ENCODE results near the gene PCDH15. TPM values are rescaled to one million over a fixed set of nuclear protein-coding genes. Genes with fewer than 3 reads are reported as not detected.

PCDH15 gene
- total and polyA plus RNA-seq, 2 of the 4 experiments (the other 2 are of a cell fraction): not detected

DNA sequence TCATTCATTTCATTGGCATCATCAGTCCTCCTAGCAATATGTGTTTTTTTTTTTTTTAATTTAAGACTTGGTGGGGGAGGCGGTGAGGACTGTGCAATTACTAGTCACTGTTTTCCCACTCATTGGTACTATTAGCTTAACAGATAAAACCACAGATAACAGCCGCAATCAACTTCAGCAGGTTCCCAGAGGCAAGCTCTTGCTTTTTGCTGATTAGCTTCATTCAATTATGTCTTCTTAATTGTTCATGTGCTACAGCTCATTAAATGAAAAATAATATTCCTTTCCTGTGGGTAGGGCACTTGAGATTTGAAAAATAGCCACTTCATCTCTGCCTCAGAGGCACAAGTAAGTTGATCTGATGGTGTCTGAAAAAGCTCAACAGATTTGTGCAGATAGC lies 215.5 kb downstream of the PCDH15 start:
- ChIA-PET POLR2A (ENCODE audit: unreplicated experiment) (no interaction called here), CTCF (interaction anchor here (0.5 kb wide), 1 partner anchor 279 kb away, joined by 3 read pairs; no protein-coding TSS in a partner anchor)
- no peak for ATAC-seq (ENCODE audit: low read depth)
- Histone ChIP-seq H4K91ac (ENCODE audit: insufficient read depth, low read depth, low read length) (no peak overlapping the region), H3K27ac (ENCODE audit: insufficient read depth, low read length) (no peak overlapping the region), H3K4me2 (ENCODE audit: low read depth, low read length) (no peak overlapping the region), H2AFZ (replicated peaks; ENCODE audit: low read length, poor library complexity) (no peak overlapping the region), H2BK15ac (ENCODE audit: low read depth, low read length) (no peak overlapping the region), H3K4me3 (ENCODE audit: insufficient read depth, low read depth, low read length) (no peak overlapping the region), H3K27me3 (ENCODE audit: control insufficient read depth, insufficient read depth, low read length) (no peaks in the 10 kb centered on the region), H3K9me1 (ENCODE audit: insufficient read depth, low read length) (no peaks in the 10 kb centered on the region), H3K14ac (replicated peaks; ENCODE audit: low read depth, low read length) (no peak overlapping the region), H2BK5ac (ENCODE audit: low read depth, low read length, poor library complexity, severe bottlenecking) (no peak overlapping the region), H2AK5ac (ENCODE audit: low read depth, low read length) (no peak overlapping the region), H4K8ac (ENCODE audit: low read depth in 2 of 2, low read length in 2 of 2) (no peak overlapping the region), H3K4me1 (ENCODE audit: control insufficient read depth, insufficient read depth, low read length) (no peaks in the 10 kb centered on the region), H4K20me1 (ENCODE audit: insufficient read depth, low read length) (no peaks in the 10 kb centered on the region), H3K9ac (ENCODE audit: low read depth, low read length) (no peak overlapping the region), H2BK20ac (ENCODE audit: low read depth, low read length) (no peak overlapping the region), H3K23ac (ENCODE audit: low read depth, low read length) (no peak overlapping the region), H3K18ac (ENCODE audit: low read depth, low read length) (no peak overlapping the region), H3K9me3 (ENCODE audit: control insufficient read depth, insufficient read depth, low read length) (0 out of 2 replicates have a peak, but pooled peaks cover 1% of the 10 kb centered on the region), H2BK120ac (ENCODE audit: low read depth, low read length) (no peak overlapping the region), H3K36me3 (ENCODE audit: control insufficient read depth, insufficient read depth, low read length) (no peaks in the 10 kb centered on the region), H2AK9ac (replicated peaks; ENCODE audit: low read depth, low read length, poor library complexity) (no peak overlapping the region), H3K56ac (ENCODE audit: extremely low read depth, insufficient read depth, low read length) (no peak overlapping the region), H3K79me1 (ENCODE audit: low read depth in 1 of 2, low read length in 2 of 2) (no peaks in the 10 kb centered on the region), H4K5ac (ENCODE audit: low read depth, low read length) (no peak overlapping the region), H3K4ac (ENCODE audit: low read depth, low read length) (no peak overlapping the region)
- no peak for DNase-seq
- dilution Hi-C loops (cut with HindIII; ENCODE audit: low sequenced_read_pairs, unreplicated experiment): no loop called here
- no CpG with 5 or more reads among the region's 2 CpGs for WGBS, 2 experiments (ENCODE audit: extremely low coverage in 2 of 2, insufficient read length in 1 of 2)
- BruUV-seq (replicated peaks): no TSS peak
- intact Hi-C loops (cut with micrococcal nuclease): no loop called here
- TF ChIP-seq RAD21 (IDR thresholded peaks at IDR 0.05; ENCODE audit: low read length) (no peak), USF2 (IDR thresholded peaks at IDR 0.05; ENCODE audit: low read depth, low read length) (no peak)
- in situ Hi-C loops (cut with MboI; ENCODE audit: low sequenced_read_pairs): no loop called here

Measured in IMR-90 (cell line).